Neuronal stem cell (in vitro differentiated cells): Measurements from ENCODE around the gene DNTTIP2.
A peak's percentile ranks its signal among the peaks of the same experiment; 100 is the strongest.

Source experiments
- DNase-seq: peaks from one replicate; pipeline ENCODE4 v3.0.0-alpha.2; 2013; ENCODE audit warnings: low spot score
- H2AFZ ChIP-seq: one replicate; pipeline ENCODE4 v1.6.1; 2013; ENCODE audit warnings: mild to moderate bottlenecking, low read length, inconsistent platforms
- H2AK5ac ChIP-seq: 2 replicates; pipeline ENCODE4 v1.6.1; 2013; ENCODE audit warnings: low read depth, mild to moderate bottlenecking, inconsistent platforms, low read length, moderate library complexity, mixed read lengths
- H2BK120ac ChIP-seq: 2 replicates; pipeline ENCODE4 v1.6.1; 2013; ENCODE audit warnings: low read depth, mild to moderate bottlenecking, inconsistent platforms, low read length, moderate library complexity, mixed read lengths
- H2BK12ac ChIP-seq: one replicate; pipeline ENCODE4 v1.6.1; 2013; ENCODE audit warnings: low read length, inconsistent platforms
- H2BK15ac ChIP-seq: 2 replicates; pipeline ENCODE4 v1.6.1; 2013; ENCODE audit warnings: mild to moderate bottlenecking, low read length, inconsistent platforms, mixed read lengths
- H2BK5ac ChIP-seq: one replicate; pipeline ENCODE4 v1.6.1; 2013; ENCODE audit warnings: inconsistent platforms, mild to moderate bottlenecking, low read length, moderate library complexity
- H3K14ac ChIP-seq: one replicate; pipeline ENCODE4 v1.6.1; 2013; ENCODE audit warnings: low read length, inconsistent platforms
- H3K18ac ChIP-seq: 2 replicates; pipeline ENCODE4 v1.6.1; 2013; ENCODE audit warnings: low read length, inconsistent platforms
- H3K23ac ChIP-seq: 2 replicates; pipeline ENCODE4 v1.6.1; 2013; ENCODE audit warnings: low read depth, mild to moderate bottlenecking, mixed read lengths, low read length, inconsistent platforms; ENCODE audit not compliant: poor library complexity
- H3K27ac ChIP-seq: replicated peaks from 3 replicates; pipeline ENCODE4 v1.5.1; 2013; ENCODE audit warnings: low read length, inconsistent platforms
- H3K27me3 ChIP-seq, 3 experiments: 2 replicates each; pipeline ENCODE4 v1.6.1; 2013; ENCODE audit warnings: low read length in 3 of 3, mild to moderate bottlenecking in 2 of 3, inconsistent platforms in 1 of 3, low read depth in 1 of 3, mixed read lengths in 1 of 3, moderate library complexity in 1 of 3; ENCODE audit not compliant: control insufficient read depth in 3 of 3, insufficient read depth in 3 of 3
- H3K36me3 ChIP-seq, 2 donors: replicated peaks in 1 of 2; 2 replicates each; pipeline ENCODE4 v1.6.1; 2013; ENCODE audit warnings: low read length in 2 of 2; ENCODE audit not compliant: control insufficient read depth in 2 of 2, insufficient read depth in 2 of 2
- H3K4ac ChIP-seq: 2 replicates; pipeline ENCODE4 v1.6.1; 2013; ENCODE audit warnings: inconsistent platforms, mild to moderate bottlenecking, low read length, moderate library complexity
- H3K4me1 ChIP-seq, 2 donors: 1 replicate in 1 of 2; 2 replicates in 1 of 2; pipeline ENCODE4 v1.6.1; 2013; ENCODE audit warnings: low read length in 2 of 2, low read depth in 1 of 2; ENCODE audit not compliant: control insufficient read depth in 2 of 2, insufficient read depth in 1 of 2
- H3K4me2 ChIP-seq: one replicate; pipeline ENCODE4 v1.6.1; 2013; ENCODE audit warnings: mild to moderate bottlenecking, low read length, inconsistent platforms; ENCODE audit not compliant: insufficient read depth, poor library complexity, severe bottlenecking
- H3K4me3 ChIP-seq, 2 donors: 2 replicates each; pipeline ENCODE4 v1.5.1; 2013; ENCODE audit warnings: low read length in 2 of 2, mild to moderate bottlenecking in 2 of 2, inconsistent platforms in 1 of 2, moderate library complexity in 1 of 2
- H3K79me1 ChIP-seq: one replicate; pipeline ENCODE4 v1.6.1; 2013; ENCODE audit warnings: low read depth, mild to moderate bottlenecking, inconsistent platforms, low read length, moderate library complexity
- H3K9ac ChIP-seq: one replicate; pipeline ENCODE4 v1.6.1; 2013; ENCODE audit warnings: mild to moderate bottlenecking, low read depth, low read length, inconsistent platforms; ENCODE audit not compliant: poor library complexity
- H3K9me3 ChIP-seq, 2 donors: replicated peaks in 1 of 2; 2 replicates each; pipeline versions ENCODE3 to v1.6.1; 2013; ENCODE audit warnings: low read length in 2 of 2, mild to moderate bottlenecking in 2 of 2, inconsistent platforms in 1 of 2, low read depth in 1 of 2, mixed read lengths in 1 of 2, moderate library complexity in 1 of 2; ENCODE audit not compliant: control insufficient read depth in 2 of 2, insufficient read depth in 1 of 2
- H4K8ac ChIP-seq: one replicate; pipeline ENCODE4 v1.6.1; 2013; ENCODE audit warnings: low read depth, mild to moderate bottlenecking, inconsistent platforms, low read length, moderate library complexity
- H4K91ac ChIP-seq: one replicate; pipeline ENCODE4 v1.6.1; 2013; ENCODE audit warnings: low read length, low read depth, mild to moderate bottlenecking, inconsistent platforms; ENCODE audit not compliant: poor library complexity
- WGBS, 2 donors: extraction: QIAGEN DNeasy Blood & Tissue Kit; methylation state at CpG; one replicate each; pipeline ENCODE4 v1.1.7; 2013; ENCODE audit warnings: missing lambda C conversion rate in 2 of 2, mixed read lengths in 1 of 2; ENCODE audit not compliant: insufficient read length in 2 of 2, insufficient replicate concordance in 1 of 2; ENCODE audit errors: extremely low coverage in 2 of 2; 5-methylcytosine and 5-hydroxymethylcytosine counted together

Gene DNTTIP2

DNA sequence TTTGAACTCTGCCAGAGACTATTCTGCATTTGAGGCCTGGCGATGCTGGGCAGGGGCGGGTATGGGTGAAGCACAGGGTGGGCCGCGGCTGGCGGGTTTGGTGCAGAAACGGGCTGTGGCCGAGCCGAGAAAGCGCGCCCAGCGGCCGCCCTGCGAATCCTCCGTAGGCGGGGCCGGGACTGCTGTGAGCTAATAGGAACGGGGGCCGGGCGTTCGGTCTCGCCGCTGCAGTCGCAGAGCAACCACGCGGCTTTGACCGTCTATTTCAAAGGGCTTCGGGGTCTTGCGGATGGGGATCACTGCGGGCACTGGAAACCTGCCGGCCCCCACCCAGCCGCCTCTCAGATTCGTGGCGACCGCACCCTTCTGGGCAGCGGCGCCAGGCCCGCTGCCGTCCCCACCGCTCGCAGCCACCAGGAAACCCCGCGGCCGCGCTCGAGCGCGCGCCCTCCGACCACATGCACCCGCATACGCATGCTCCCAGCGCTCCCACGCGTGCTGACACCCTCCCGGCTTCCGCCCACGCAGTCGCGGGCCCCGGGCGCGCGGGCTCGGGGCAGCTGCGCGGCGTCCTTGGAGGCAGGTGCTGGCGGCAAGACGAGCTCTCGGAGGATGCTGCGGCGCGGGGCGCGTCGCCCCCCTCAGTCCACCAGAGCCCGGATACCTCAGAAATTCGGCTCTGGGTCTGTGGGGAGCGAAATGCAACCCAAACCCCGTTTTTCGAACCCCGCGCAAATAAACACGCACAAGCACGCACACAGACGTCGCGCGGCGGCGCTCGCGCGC, 32.6 kb downstream of the DNTTIP2 start:
- Histone ChIP-seq H4K91ac (no peak overlapping the region), H2BK5ac (peak overlapping the region; percentile 91), H3K27me3 (no peaks in the 10 kb centered on the region), H2AK5ac (no peak overlapping the region), H3K4me1 (peaks cover 0 to 4% of the 10 kb centered on the region in 2 donors), H4K8ac (no peak overlapping the region), H2BK120ac (peak overlapping the region; percentile 67), H3K18ac (peak overlapping the region; percentile 98), H3K36me3 (peaks cover 0 to 11% of the 10 kb centered on the region in 2 donors), H3K79me1 (no peaks in the 10 kb centered on the region), H3K27ac (peak overlapping the region; percentile 83), H3K9ac (peak overlapping the region; percentile 95), H3K4ac (no peak overlapping the region), H3K4me2 (peak overlapping the region; percentile 60), H2AFZ (peak overlapping the region; percentile 97), H2BK12ac (peak overlapping the region; percentile 17), H3K4me3 (peak overlapping the region; percentile 81 to 98), H2BK15ac (peak overlapping the region; percentile 86), H3K14ac (peak overlapping the region; percentile 86), H3K23ac (peak overlapping the region; percentile 99), H3K9me3 (peaks cover 1 to 16% of the 10 kb centered on the region in 2 donors)
- no CpG with 5 or more reads among the region's 94 CpGs for WGBS, 2 donors
- DNase-seq = peak; percentile 69

DNA sequence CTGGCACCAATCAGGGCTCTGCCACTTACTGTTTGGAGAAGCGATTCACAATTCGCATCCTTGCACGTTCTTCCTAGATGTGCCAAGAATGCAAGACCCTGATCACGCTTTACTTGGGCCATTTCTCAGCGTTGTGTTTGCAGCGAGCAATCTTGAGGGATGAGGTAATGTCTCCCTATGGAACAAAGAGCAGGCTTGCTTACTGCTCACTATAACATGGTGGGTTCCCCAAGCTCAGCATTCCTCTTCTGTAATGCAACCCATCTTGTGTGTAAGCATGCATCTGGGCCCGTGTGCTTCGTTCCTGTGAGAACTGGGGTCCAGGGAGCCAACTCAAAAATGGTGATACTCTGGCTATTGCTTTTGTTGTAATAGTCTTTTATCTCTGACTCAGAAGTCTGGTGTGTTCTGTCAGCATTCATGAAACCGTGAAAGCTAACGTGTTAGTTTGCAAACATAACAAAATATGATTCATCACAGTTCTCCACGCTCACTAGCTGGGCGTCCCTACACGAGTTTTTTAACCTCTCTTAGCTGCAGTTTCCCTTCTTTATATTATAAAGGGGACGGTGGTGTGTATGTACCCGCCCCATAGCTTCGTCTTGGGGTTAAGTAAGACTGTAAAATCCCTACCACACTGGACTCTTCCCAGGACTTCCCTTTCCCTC, 33.3 kb downstream of the DNTTIP2 start:
- H3K14ac ChIP-seq = no peak overlapping the region
- DNase-seq = peak; percentile 15
- no CpG with 5 or more reads among the region's 16 CpGs for WGBS, 2 donors

DNA sequence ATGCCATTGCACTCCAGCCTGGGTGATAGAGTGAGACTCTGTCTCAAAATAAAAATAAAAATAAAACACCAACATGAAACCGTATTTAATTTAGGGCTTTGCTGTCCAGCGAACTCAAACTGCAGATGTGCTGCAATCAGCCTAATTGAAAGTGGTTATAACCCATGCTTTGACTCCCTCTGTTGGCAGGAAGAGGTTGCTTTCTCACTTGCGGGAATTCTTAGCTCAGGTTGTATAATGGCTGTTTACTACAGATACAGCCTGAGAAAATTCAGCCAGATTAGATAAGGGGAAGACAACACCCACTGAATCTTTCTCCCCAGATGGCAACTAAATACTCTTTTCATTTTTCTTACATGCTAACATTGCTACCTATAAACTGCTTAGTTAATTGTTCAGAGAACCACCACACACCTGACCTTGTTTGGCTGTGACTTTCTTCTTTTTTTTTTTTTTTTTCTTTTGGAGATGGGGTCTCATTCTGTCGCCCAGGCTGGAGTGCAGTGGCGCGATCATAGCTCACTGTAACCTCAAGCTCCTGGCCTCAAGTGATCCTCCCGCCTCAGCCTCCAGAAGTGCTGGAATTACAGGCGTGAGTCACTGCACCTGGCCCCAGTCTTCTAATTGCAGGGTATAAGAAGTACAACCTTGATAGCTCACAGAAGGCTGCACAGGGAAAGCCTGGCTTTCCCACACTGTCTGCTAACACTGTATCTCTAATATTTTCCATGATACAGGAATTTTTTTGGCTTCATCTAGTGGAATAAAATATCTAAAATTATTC, 34.6 kb downstream of the DNTTIP2 start:
- Histone ChIP-seq H3K4ac (no peak overlapping the region), H2BK15ac (no peak overlapping the region), H3K14ac (no peak overlapping the region), H3K27ac (no peak overlapping the region), H3K79me1 (no peaks in the 10 kb centered on the region), H3K18ac (no peak overlapping the region), H4K91ac (no peak overlapping the region), H2BK12ac (no peak overlapping the region), H3K9ac (no peak overlapping the region), H2AK5ac (no peak overlapping the region), H2BK120ac (no peak overlapping the region), H4K8ac (no peak overlapping the region), H3K9me3 (peaks cover 0 to 6% of the 10 kb centered on the region in 2 donors), H3K23ac (no peak overlapping the region), H3K4me1 (peaks cover 0 to 4% of the 10 kb centered on the region in 2 donors), H3K27me3 (no peaks in the 10 kb centered on the region), H2AFZ (no peak overlapping the region), H3K36me3 (peaks cover 0 to 11% of the 10 kb centered on the region in 2 donors), H2BK5ac (no peak overlapping the region), H3K4me2 (no peak overlapping the region), H3K4me3 (no peak overlapping the region)
- no CpG with 5 or more reads among the region's 8 CpGs for WGBS, 2 donors
- peak; percentile 54 for DNase-seq

More for the DNA sequence above, 33.3 kb downstream of the DNTTIP2 start:
- H3K4me2 ChIP-seq = peak overlapping the region; percentile 60
- H3K4me3 ChIP-seq = peak overlapping the region; percentile 81 to 98
- no peaks in the 10 kb centered on the region for H3K27me3 ChIP-seq
- H3K36me3 ChIP-seq = peaks cover 0 to 11% of the 10 kb centered on the region in 2 donors
- no peak overlapping the region for H2BK120ac ChIP-seq
- H2AK5ac ChIP-seq = no peak overlapping the region
- H3K9ac ChIP-seq = no peak overlapping the region
- H2BK15ac ChIP-seq = no peak overlapping the region
- H4K91ac ChIP-seq = no peak overlapping the region
- H3K79me1 ChIP-seq = no peaks in the 10 kb centered on the region
- H2BK12ac ChIP-seq = no peak overlapping the region
- no peak overlapping the region for H3K4ac ChIP-seq
- peak overlapping the region; percentile 97 for H2AFZ ChIP-seq
- peaks cover 1 to 16% of the 10 kb centered on the region in 2 donors for H3K9me3 ChIP-seq
- no peak overlapping the region for H4K8ac ChIP-seq
- H2BK5ac ChIP-seq = peak overlapping the region; percentile 91
- H3K27ac ChIP-seq = no peak overlapping the region
- H3K18ac ChIP-seq = peak overlapping the region; percentile 76
- no peak overlapping the region for H3K23ac ChIP-seq
- H3K4me1 ChIP-seq = peaks cover 0 to 4% of the 10 kb centered on the region in 2 donors
